ENCODE data around the gene MYO5C.

- no peak for TF ChIP-seq ZNF274 (CRISPR knock-in tag; IDR thresholded peaks at IDR 0.05)
- no peak for TF ChIP-seq EZH2 (conservative IDR thresholded peaks at IDR 0.05; ENCODE audit: low read depth, low read length)
- TF ChIP-seq ZBTB7A (CRISPR knock-in tag; IDR thresholded peaks at IDR 0.05): no peak
- no peak for TF ChIP-seq CTCF (CRISPR knock-in tag; IDR thresholded peaks at IDR 0.05)
- TF ChIP-seq GABPA (IDR thresholded peaks at IDR 0.05; ENCODE audit: low read depth, low read length): no peak
- no peak for TF ChIP-seq GABPA (CRISPR knock-in tag; IDR thresholded peaks at IDR 0.05; ENCODE audit: low read depth)
- no peak for TF ChIP-seq ZMAT5 (CRISPR knock-in tag; IDR thresholded peaks at IDR 0.05; ENCODE audit: borderline replicate concordance, low read depth)
- no peak for TF ChIP-seq SP2 (CRISPR knock-in tag; IDR thresholded peaks at IDR 0.05)
- no peak for TF ChIP-seq ZNF530 (CRISPR knock-in tag; IDR thresholded peaks at IDR 0.05; ENCODE audit: low read depth)
- no peak for TF ChIP-seq ZNF549 (CRISPR knock-in tag; IDR thresholded peaks at IDR 0.05)
- no peak for TF ChIP-seq NFIC (IDR thresholded peaks at IDR 0.05; ENCODE audit: low read length)
- no peak for TF ChIP-seq ZNF468 (CRISPR knock-in tag; IDR thresholded peaks at IDR 0.05)
These were observed 39.0 kb upstream of the MYO5C start for GRCh38 chr15:52334491-52335160.
